GM12873 (cell line): ENCODE results near the gene SLC4A8.

Experiments
- CTCF ChIP-seq: IDR thresholded peaks from 2 replicates; pipeline ENCODE4 v1.5.1; 2012; ENCODE audit warnings: low read depth, mild to moderate bottlenecking, moderate library complexity, low read length, control low read depth; ENCODE audit not compliant: insufficient read depth; ENCODE audit errors: missing control alignments

Gene SLC4A8

GRCh38 chr12:51382173-51382572, 42.5 kb upstream of the SLC4A8 start:
- no peak for TF ChIP-seq CTCF

DNA sequence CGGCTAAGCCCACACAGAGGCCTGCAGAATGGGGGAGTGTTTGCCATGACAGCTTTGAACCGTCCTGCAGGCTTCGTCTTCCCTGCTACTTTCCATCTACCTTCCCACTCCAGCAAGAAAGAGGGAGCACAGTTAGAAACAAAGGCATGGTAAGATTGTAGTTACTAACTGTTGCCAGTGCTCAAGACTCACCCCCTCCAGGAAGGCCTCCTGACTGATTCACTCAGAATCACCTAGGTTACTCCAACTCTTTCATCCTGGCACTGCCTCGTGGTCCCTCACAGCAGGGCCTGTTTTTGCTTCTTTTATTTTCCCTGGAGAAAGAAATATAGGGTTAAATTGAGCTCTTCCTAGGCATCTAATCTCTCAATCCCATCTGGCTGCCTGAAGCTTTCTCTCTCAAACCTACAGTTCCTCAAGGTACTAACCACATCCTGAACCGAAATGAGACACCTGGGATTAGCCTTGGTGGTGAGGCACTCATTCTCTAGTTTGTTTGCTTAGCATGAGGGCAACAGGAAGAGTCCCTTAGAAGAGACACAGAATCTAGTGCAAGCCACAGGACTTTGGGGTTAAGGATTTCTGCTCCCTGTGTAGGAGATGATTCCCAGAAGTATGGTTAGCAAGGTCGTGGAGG, 41.2 kb upstream of the SLC4A8 start:
- TF ChIP-seq CTCF: no peak

GRCh38 chr12:51386351-51386750, 38.3 kb upstream of the SLC4A8 start:
- no peak for TF ChIP-seq CTCF

DNA sequence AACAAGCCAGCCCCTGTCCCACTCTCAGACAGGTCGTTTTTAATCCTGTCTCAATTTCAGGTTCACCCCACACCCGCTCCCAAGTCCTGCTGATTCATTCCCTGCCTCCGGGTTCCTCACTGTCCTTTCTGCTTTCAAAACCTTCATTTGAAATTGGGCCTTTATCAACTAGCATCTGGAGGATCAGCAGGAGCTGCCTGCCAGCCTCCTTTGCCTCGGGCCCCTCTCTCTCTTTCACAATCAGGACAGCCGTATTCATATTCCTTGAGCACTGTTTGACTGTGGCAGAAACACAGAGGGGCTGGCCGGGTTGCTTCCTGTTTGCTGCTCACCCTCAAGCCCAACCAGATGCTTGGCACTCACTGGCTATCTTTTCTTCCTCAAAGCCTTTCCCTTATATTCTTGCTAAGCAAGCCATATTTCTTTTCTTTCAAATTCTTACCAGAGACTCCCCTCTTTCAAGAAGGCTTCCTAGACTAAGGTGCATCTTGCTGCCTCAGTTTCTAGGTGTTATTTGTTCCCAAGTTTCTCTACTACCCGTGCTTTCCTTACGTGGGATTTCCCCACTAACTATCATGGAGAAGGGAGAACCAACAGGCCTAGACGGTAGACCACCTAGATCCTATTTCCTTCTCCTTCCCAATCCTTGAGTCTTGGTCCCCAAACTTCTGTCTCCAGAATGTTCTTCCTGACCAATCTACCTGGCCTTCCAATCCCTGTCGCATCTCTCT, 36.4 kb upstream of the SLC4A8 start:
- TF ChIP-seq CTCF: no peak

DNA sequence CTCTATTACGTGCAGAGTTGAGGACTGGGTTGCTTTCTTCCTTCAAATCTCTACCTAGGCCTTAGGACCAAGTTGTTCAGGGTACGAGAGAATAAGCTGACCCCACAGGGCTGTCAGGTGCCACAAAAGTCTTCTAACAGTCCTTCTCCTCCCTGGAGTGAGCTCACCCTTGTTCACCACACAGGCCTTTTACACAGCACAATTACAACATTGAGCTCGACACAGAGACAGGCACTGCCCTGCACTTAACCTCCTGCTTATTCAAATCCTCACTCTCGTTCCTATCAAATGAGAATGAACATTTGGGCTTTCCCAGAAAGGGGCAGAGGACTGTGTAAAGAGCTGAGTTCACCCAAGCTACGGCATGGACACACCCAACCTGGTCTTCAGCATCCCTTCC, 35.8 kb upstream of the SLC4A8 start:
- no peak for TF ChIP-seq CTCF

GRCh38 chr12:51389302-51389999, 35.2 kb upstream of the SLC4A8 start:
- no peak for TF ChIP-seq CTCF

DNA sequence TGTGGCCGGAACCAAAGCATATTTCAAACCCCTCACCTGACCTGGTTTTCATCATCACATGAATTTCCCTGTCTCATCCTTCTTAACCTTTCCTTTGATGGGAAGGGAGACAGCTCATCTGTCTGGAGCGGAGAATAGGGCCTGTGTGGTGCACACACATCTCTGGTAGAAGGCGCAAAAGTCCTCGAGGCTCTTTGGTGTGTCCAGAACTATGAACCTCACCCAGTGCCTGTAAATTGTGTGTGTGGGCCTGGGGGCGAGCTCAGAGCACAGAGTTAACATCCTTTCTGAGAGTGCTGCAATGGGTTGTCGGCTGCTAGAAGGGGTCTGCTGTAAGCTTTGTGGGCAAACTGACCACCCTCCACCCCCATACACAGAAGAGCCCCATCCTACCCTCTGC, 34.2 kb upstream of the SLC4A8 start:
- no peak for TF ChIP-seq CTCF
